ENCODE measurements around the gene MZF1. TPM values are rescaled to one million over a fixed set of nuclear protein-coding genes. Genes with fewer than 3 reads are reported as not detected.

MZF1 gene
- total RNA-seq, 4 donors from 2014 or later: 26.5 to 41.5 (median 30.0) TPM

DNA sequence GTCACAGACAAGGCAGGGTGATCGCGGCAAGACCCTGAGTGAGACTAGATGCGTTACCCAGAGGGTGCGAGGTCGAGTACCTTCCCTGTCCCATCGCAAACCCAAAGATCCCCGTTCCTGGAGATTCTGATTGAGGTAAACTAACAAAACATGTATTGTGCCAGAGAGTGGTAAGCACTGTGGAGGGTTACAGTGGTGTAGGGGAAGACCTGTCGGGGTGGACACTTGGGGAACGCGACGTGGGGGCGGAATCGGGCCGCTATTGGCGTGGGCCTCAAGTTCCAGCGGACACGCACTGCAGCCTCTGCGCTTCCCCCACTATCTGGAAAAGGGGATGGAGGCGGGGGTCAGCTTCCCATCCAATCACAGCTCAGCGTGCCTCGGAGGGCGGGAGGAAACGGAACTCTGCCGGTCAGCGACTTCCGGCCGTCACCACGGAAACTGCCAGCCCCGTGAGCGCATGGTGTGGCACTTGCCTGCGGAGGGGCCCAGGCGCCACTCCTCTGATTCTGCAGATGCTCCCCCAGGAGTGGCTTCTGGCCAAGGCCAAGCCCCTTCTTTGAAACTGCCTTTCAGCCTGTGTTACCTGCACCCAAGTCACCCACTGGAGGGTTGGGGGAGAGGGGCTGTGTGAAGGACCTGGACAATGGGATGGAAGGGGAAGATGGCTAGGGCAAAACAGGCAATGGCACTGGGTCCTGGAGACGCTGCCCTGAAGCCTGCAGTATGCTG, 13.7 kb downstream of the MZF1 start:
- peak overlapping the region; percentile 86 to 87 for H3K4me3 ChIP-seq
- H3K9me3 ChIP-seq: no peaks in the 10 kb centered on the region
- peak overlapping the region; percentile 99 for H3K27ac ChIP-seq
- H3K27me3 ChIP-seq: no peaks in the 10 kb centered on the region
- intact Hi-C loops (cut with DNase I; ENCODE audit: low total_unique reads): no loop called here
- DNase-seq: peak; percentile 90 to 91
- peak in 1 of 2 donors; percentile 71 for TF ChIP-seq POLR2A (IDR thresholded peaks at IDR 0.05)
- TF ChIP-seq, protein P1, sequence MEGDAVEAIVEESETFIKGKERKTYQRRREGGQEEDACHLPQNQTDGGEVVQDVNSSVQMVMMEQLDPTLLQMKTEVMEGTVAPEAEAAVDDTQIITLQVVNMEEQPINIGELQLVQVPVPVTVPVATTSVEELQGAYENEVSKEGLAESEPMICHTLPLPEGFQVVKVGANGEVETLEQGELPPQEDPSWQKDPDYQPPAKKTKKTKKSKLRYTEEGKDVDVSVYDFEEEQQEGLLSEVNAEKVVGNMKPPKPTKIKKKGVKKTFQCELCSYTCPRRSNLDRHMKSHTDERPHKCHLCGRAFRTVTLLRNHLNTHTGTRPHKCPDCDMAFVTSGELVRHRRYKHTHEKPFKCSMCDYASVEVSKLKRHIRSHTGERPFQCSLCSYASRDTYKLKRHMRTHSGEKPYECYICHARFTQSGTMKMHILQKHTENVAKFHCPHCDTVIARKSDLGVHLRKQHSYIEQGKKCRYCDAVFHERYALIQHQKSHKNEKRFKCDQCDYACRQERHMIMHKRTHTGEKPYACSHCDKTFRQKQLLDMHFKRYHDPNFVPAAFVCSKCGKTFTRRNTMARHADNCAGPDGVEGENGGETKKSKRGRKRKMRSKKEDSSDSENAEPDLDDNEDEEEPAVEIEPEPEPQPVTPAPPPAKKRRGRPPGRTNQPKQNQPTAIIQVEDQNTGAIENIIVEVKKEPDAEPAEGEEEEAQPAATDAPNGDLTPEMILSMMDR (IDR thresholded peaks at IDR 0.05): no peak
- H3K36me3 ChIP-seq: no peaks in the 10 kb centered on the region
- H3K4me1 ChIP-seq: peaks cover 4 to 30% of the 10 kb centered on the region in 2 donors

DNA sequence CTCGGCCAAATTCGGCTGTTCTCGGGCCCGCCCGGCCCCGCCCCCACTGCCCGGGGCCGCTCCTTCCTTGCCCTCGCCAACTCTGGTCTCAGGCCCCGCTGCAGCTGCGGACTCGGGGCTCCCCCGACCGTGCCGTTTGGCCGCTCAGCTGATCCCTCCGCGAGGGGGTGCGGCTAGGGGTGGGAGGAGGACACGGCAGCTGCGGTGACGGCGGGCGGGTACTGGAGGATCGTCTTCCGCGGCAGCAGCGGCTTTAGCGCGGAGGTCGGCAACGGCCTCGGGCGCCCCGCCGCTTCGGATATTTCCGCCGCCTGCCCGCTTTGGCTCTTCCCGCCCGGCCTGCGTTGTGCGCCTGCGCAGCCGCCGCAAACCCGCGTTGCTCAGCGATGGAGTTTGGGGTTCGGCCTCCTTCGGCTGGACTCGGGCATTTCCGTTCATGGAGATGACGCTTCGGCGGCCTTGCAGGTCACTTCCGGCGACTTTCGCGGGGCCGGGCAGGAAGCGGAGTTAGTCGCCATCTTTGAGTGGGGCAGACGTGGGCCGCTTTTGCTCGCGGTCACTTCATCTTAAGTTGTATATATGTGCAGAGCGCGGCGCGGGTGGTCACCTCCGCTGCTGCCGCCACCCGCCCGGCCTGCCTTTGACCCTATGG, 14.4 kb downstream of the MZF1 start:
- peak; percentile 99 to 100 for DNase-seq
- Histone ChIP-seq H3K36me3 (no peaks in the 10 kb centered on the region), H3K27me3 (no peaks in the 10 kb centered on the region), H3K27ac (peak overlapping the region; percentile 99), H3K4me3 (peak overlapping the region; percentile 86 to 87), H3K9me3 (no peaks in the 10 kb centered on the region), H3K4me1 (peaks cover 8 to 30% of the 10 kb centered on the region in 2 donors)
- intact Hi-C loops (cut with DNase I; ENCODE audit: low total_unique reads): no loop called here
- TF ChIP-seq, protein P1 (IDR thresholded peaks at IDR 0.05): peak in 1 of 4 experiments; percentile 25
- TF ChIP-seq POLR2A (IDR thresholded peaks at IDR 0.05): peak in 1 of 2 donors; percentile 83

DNA sequence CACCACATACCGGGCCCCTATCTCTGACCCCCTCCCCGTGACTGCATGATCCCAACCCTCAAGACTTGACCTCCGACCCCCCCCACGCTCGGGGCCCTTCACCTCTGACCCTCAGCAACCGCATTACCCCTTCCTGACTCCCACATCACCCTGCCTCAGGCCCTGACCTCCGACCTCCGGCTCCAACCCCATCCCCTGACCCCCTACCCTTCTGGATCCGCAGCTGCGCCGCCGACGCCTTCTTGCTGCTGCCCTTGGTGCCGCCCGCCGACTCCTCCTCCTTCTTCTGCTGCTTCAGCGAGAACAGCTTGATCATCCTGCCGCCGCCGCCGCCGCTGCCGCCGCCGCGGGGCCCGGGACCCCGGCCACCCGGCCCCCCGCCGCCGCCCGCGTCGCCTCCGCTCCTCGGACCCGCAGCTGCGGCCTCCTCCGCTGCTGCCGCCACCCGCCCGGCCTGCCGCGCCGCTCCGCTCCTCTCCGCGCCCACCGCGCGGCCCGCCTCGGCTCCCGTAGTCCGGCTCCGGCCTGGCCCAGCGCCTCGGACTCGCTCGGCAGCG, 15.0 kb downstream of the MZF1 start, which contains the start of gene UBE2M:
Gene UBE2M, minus strand, starts transcription at position 546 of the 557 bp plus-strand sequence. Its CDS starts 230 bp downstream, at position 316.
- H3K27ac ChIP-seq: peak within 1 kb of the TSS; percentile 99
- peak within 1 kb of the TSS; percentile 86 to 87 for H3K4me3 ChIP-seq
- peak in 1 of 2 donors; percentile 24 for TF ChIP-seq POLR2A (IDR thresholded peaks at IDR 0.05)
- TF ChIP-seq, protein P1 (IDR thresholded peaks at IDR 0.05): no peak
- no peaks in the 10 kb centered on the region for H3K9me3 ChIP-seq
- intact Hi-C loops (cut with DNase I; ENCODE audit: low total_unique reads): no loop called here
- H3K27me3 ChIP-seq: no peaks in the 10 kb centered on the region
- DNase-seq: peak; percentile 68 to 70
- H3K36me3 ChIP-seq: no peaks in the 10 kb centered on the region
- peaks cover 11 to 26% of the 10 kb centered on the region in 2 donors for H3K4me1 ChIP-seq

DNA sequence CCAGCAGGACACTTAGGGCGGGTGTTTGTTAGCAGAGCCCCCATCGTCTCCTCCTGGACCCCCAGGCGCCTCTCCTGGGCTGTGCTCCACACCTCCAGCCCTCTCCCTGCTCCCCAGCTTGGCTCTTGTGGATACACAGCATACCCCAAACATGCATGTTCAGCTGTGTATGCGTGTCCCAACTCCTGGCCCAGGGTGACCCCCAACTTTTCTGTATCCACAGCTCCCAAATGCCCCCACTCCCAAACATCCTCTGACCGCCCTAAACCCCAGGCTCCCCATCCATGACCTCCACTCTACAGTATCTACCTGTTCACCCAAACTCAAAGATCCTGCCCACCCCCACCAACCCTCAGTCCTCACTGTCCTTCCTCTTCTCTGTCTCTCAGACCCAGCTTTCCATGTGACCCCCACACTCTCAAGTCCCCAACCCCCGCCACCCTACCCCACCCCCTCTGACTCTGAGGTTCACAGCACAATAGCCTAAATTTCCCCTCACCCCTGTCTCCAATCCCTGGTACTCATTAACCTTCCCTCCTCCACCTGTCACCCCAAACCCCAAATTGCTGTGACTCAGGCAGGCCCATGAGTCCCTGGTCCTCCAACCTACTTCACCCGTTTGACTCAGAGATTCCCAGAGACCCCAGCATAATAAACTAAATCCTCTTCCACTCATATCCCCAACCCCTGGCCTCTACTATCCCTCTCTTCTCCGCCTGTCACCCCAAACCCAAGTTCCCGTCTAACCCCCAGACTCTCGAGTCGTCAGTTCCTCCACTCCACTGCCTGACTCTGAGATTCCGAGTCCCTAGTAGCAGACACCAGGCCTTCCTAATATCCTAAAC, 15.7 kb downstream of the MZF1 start:
- peak in 1 of 2 donors; percentile 24 for DNase-seq
- H3K36me3 ChIP-seq: no peaks in the 10 kb centered on the region
- no peak for TF ChIP-seq POLR2A (IDR thresholded peaks at IDR 0.05)
- TF ChIP-seq, protein P1 (IDR thresholded peaks at IDR 0.05): no peak
- H3K27ac ChIP-seq: peak overlapping the region; percentile 99
- intact Hi-C loops (cut with DNase I; ENCODE audit: low total_unique reads): no loop called here
- H3K27me3 ChIP-seq: no peaks in the 10 kb centered on the region
- H3K4me3 ChIP-seq: peak overlapping the region; percentile 86 to 87
- H3K4me1 ChIP-seq: peaks cover 11 to 19% of the 10 kb centered on the region in 2 donors
- H3K9me3 ChIP-seq: no peaks in the 10 kb centered on the region
